GM12878 (cell line): ENCODE data around the gene ZMIZ1. TPM values are rescaled to one million over a fixed set of nuclear protein-coding genes. Genes with fewer than 3 reads are reported as not detected.

Experiments
- ATAC-seq: fragments of 200-7000 bp; cut with Tn5 transposase; 3 replicates; pipeline ENCODE4 v1.9.1; 2020; ENCODE audit warnings: mild to moderate bottlenecking, moderate library complexity
- BruUV-seq: library from RNA; stranded (reverse); fragments of 400-500 nt; replicated peaks from 2 replicates; lab custom pipeline; 2021; lab: Mats Ljungman, UMichigan
- CTCF ChIA-PET: fragments of 300-600 bp; sonication (Branson Sonifier 250); formaldehyde crosslinking; extraction: SDS; loops from one replicate; lab custom pipeline; 2021; ENCODE audit warnings: inconsistent platforms; lab: Yijun Ruan, JAX
- POLR2A ChIA-PET: fragments of 350-600 bp; formaldehyde crosslinking; extraction: SDS; loops from one replicate; lab custom pipeline; 2021; ENCODE audit warnings: inconsistent platforms; lab: Charles Lee
- RAD21 ChIA-PET: fragments of 300-600 bp; sonication (Branson Sonifier 250); formaldehyde crosslinking; loops from one replicate; lab custom pipeline; 2023; ENCODE audit warnings: antibody characterized with exemption; ENCODE audit not compliant: unreplicated experiment; lab: Charles Lee
- SMC1A ChIA-PET: fragments of 300-600 bp; sonication (Branson Sonifier 250); formaldehyde crosslinking; loops from one replicate; lab custom pipeline; 2023; ENCODE audit not compliant: unreplicated experiment, uncharacterized antibody; lab: Charles Lee
- DNase-seq: peaks from one replicate; pipeline ENCODE4 v3.0.0-alpha.2; 2011; ENCODE audit warnings: low read depth, low spot score
- FAIRE-seq: peaks from 3 replicates; lab custom pipeline; 2011; peaks lifted over from hg19 to GRCh38; lab: Jason Lieb, UNC
- H2AFZ ChIP-seq: 2 replicates; pipeline ENCODE4 v1.6.0; 2011; ENCODE audit warnings: low read depth, low read length, control low read depth; ENCODE audit not compliant: control insufficient read depth
- H3K27ac ChIP-seq: 2 replicates; pipeline ENCODE4 v1.5.1; 2011; ENCODE audit warnings: control low read depth; ENCODE audit not compliant: control insufficient read depth, insufficient read depth
- H3K27me3 ChIP-seq, 2 experiments: replicated peaks in 1 of 2; 2 replicates each; pipeline versions ENCODE4 v1.6.0 to v1.6.1; 2011; ENCODE audit warnings: low read length in 1 of 2; ENCODE audit not compliant: control insufficient read depth in 2 of 2, insufficient read depth in 2 of 2
- H3K36me3 ChIP-seq, 2 experiments: 2 replicates each; pipeline ENCODE4 v1.5.1; 2011; ENCODE audit warnings: low read length in 1 of 2; ENCODE audit not compliant: control insufficient read depth in 2 of 2, insufficient read depth in 2 of 2
- H3K4me1 ChIP-seq: 2 replicates; pipeline ENCODE4 v1.6.1; 2011; ENCODE audit warnings: mild to moderate bottlenecking, low read length, moderate library complexity, mixed read lengths; ENCODE audit not compliant: control insufficient read depth, insufficient read depth
- H3K4me2 ChIP-seq: 2 replicates; pipeline ENCODE4 v1.6.0; 2011; ENCODE audit warnings: control low read depth; ENCODE audit not compliant: control insufficient read depth, insufficient read depth
- H3K4me3 ChIP-seq: fragments of 200-600 bp; sonication (generic); 2 replicates; pipeline ENCODE4 v1.5.1; 2016
- H3K79me2 ChIP-seq: 2 replicates; pipeline ENCODE4 v1.6.0; 2011; ENCODE audit warnings: low read length; ENCODE audit not compliant: control insufficient read depth, insufficient read depth
- H3K9ac ChIP-seq: 2 replicates; pipeline ENCODE4 v1.8.0; 2011; ENCODE audit warnings: low read length, control low read depth, mixed read lengths; ENCODE audit not compliant: control insufficient read depth, insufficient read depth
- H3K9me3 ChIP-seq: replicated peaks from 3 replicates; pipeline ENCODE4 v1.5.1; 2011; ENCODE audit warnings: mild to moderate bottlenecking, low read length; ENCODE audit not compliant: control insufficient read depth, insufficient read depth
- H4K20me1 ChIP-seq: 2 replicates; pipeline ENCODE4 v1.6.0; 2011; ENCODE audit not compliant: control insufficient read depth, insufficient read depth
- ASH2L ChIP-seq: fragments of 300-600, 200-600 bp; sonication (generic); IDR thresholded peaks from 2 replicates; pipeline ENCODE4 v1.6.1; 2017; ENCODE audit warnings: low read depth, mild to moderate bottlenecking, borderline replicate concordance
- CHD2 ChIP-seq: IDR thresholded peaks from 2 replicates; pipeline ENCODE4 v1.6.1; 2011; ENCODE audit warnings: low read depth, low read length, improper control_type of control experiment, borderline replicate concordance
- DPF2 ChIP-seq: fragments of 450-650 bp; IDR thresholded peaks from 2 replicates; pipeline ENCODE4 v1.6.1; 2017; ENCODE audit warnings: mild to moderate bottlenecking
- JUND ChIP-seq: IDR thresholded peaks from 2 replicates; pipeline ENCODE4 v1.6.1; 2012; ENCODE audit warnings: low read depth, mild to moderate bottlenecking, low read length, improper control_type of control experiment, moderate library complexity
- SMARCA5 ChIP-seq: fragments of 450-650 bp; IDR thresholded peaks from 2 replicates; pipeline ENCODE4 v1.6.1; 2017; ENCODE audit warnings: mild to moderate bottlenecking
- ZZZ3 ChIP-seq: IDR thresholded peaks from 2 replicates; pipeline ENCODE4 v1.6.1; 2011; ENCODE audit warnings: low read depth; ENCODE audit not compliant: control insufficient read depth, insufficient read length
- WGBS: methylation state at CpG from one replicate; pipeline ENCODE4 v1.1.6; 2016; ENCODE audit warnings: low lambda C conversion rate; ENCODE audit not compliant: insufficient replicate concordance, insufficient coverage; ENCODE audit errors: missing lambda C conversion rate; 5-methylcytosine and 5-hydroxymethylcytosine counted together
- in situ Hi-C: fragments of 300-500 bp; cut with MboI; formaldehyde crosslinking; loops from 9 replicates; pipeline ENCODE4 v1.14.3; 2018; ENCODE audit warnings: mixed read lengths
- intact Hi-C: fragments of 100-400 bp; cut with micrococcal nuclease; formaldehyde crosslinking; loops from one replicate; pipeline ENCODE4 v1.14.2; 2022; ENCODE audit not compliant: unreplicated experiment
- polyA plus RNA-seq, 11 experiments: library from polyadenylated mRNA; depleted of rRNA in 4 of 11; unstranded in 6 of 11; stranded (reverse) in 5 of 11; fragments of >200 nt; fragmentation: Nextera tagmentation in 4 of 11; fragmentation: Illumina TruSeq in 1 of 11; extraction: Ambion mirVana in 4 of 11; extraction: Trizol in 1 of 11; gene quantifications; 1 replicate in 1 of 11; 2 replicates in 10 of 11; pipeline versions ENCODE4 v1.2.1 to v1.2.3, GENCODE V29; 2011 to 2016; ENCODE audit warnings: inconsistent platforms in 2 of 11, missing spikeins in 2 of 11, low read depth in 1 of 11
- total RNA-seq, 4 experiments: library from RNA; depleted of rRNA in 3 of 4; stranded (reverse); fragments of >200 nt in 3 of 4; fragmentation: Illumina TruSeq in 1 of 4; extraction: Trizol in 1 of 4; gene quantifications; 2 replicates each; pipeline versions ENCODE4 v1.2.1 to v1.2.3, GENCODE V29; 2013 to 2021
- TF ChIP-seq, protein P1 (sequence below): fragments of 450-650 bp; formaldehyde crosslinking; IDR thresholded peaks from 2 replicates; pipeline ENCODE4 v1.5.0; 2022; ENCODE audit warnings: mild to moderate bottlenecking, missing genetic modification characterization
- TF ChIP-seq, protein P2 (sequence below): IDR thresholded peaks from 2 replicates; pipeline ENCODE4 v1.6.1; 2012; ENCODE audit warnings: improper control_type of control experiment, low read depth, low read length; ENCODE audit not compliant: insufficient replicate concordance

The ZMIZ1 gene
- total and polyA plus RNA-seq, 10 of the 15 experiments (the other 5 are each of a cell fraction or from before 2014, with no cell fraction given): 3.1 to 82.3 (median 14.9) TPM

DNA sequence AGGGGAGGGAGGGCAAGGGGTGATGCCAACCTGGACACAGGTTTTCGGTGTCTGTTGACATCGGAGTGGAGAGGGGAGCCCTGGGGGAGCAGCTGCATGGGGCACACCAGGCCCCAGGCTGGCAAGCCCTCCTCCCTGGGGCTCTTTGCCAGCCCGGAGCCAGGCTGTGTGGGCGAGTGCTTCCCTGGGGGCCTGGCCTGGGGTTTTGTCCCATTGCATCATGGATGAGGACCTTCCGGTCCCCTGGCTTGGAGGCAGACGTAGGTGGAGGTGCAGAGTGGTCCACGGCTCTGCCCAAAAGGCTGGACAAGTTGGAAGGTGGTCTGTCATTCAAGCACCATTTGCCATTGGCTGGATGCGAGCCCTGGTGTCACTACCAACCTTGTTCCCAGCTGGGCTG is 34.8 kb downstream of the ZMIZ1 start:
- RAD21 ChIA-PET: no interaction called here
- intact Hi-C loops: no loop called here
- TF ChIP-seq, protein P1, sequence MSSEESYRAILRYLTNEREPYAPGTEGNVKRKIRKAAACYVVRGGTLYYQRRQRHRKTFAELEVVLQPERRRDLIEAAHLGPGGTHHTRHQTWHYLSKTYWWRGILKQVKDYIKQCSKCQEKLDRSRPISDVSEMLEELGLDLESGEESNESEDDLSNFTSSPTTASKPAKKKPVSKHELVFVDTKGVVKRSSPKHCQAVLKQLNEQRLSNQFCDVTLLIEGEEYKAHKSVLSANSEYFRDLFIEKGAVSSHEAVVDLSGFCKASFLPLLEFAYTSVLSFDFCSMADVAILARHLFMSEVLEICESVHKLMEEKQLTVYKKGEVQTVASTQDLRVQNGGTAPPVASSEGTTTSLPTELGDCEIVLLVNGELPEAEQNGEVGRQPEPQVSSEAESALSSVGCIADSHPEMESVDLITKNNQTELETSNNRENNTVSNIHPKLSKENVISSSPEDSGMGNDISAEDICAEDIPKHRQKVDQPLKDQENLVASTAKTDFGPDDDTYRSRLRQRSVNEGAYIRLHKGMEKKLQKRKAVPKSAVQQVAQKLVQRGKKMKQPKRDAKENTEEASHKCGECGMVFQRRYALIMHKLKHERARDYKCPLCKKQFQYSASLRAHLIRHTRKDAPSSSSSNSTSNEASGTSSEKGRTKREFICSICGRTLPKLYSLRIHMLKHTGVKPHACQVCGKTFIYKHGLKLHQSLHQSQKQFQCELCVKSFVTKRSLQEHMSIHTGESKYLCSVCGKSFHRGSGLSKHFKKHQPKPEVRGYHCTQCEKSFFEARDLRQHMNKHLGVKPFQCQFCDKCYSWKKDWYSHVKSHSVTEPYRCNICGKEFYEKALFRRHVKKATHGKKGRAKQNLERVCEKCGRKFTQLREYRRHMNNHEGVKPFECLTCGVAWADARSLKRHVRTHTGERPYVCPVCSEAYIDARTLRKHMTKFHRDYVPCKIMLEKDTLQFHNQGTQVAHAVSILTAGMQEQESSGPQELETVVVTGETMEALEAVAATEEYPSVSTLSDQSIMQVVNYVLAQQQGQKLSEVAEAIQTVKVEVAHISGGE (CRISPR knock-in tag): no peak
- no peak for TF ChIP-seq CHD2
- TF ChIP-seq DPF2: no peak
- TF ChIP-seq ZZZ3: no peak
- TF ChIP-seq ASH2L: no peak
- TF ChIP-seq SMARCA5: no peak
- TF ChIP-seq JUND: no peak
- TF ChIP-seq, protein P2, sequence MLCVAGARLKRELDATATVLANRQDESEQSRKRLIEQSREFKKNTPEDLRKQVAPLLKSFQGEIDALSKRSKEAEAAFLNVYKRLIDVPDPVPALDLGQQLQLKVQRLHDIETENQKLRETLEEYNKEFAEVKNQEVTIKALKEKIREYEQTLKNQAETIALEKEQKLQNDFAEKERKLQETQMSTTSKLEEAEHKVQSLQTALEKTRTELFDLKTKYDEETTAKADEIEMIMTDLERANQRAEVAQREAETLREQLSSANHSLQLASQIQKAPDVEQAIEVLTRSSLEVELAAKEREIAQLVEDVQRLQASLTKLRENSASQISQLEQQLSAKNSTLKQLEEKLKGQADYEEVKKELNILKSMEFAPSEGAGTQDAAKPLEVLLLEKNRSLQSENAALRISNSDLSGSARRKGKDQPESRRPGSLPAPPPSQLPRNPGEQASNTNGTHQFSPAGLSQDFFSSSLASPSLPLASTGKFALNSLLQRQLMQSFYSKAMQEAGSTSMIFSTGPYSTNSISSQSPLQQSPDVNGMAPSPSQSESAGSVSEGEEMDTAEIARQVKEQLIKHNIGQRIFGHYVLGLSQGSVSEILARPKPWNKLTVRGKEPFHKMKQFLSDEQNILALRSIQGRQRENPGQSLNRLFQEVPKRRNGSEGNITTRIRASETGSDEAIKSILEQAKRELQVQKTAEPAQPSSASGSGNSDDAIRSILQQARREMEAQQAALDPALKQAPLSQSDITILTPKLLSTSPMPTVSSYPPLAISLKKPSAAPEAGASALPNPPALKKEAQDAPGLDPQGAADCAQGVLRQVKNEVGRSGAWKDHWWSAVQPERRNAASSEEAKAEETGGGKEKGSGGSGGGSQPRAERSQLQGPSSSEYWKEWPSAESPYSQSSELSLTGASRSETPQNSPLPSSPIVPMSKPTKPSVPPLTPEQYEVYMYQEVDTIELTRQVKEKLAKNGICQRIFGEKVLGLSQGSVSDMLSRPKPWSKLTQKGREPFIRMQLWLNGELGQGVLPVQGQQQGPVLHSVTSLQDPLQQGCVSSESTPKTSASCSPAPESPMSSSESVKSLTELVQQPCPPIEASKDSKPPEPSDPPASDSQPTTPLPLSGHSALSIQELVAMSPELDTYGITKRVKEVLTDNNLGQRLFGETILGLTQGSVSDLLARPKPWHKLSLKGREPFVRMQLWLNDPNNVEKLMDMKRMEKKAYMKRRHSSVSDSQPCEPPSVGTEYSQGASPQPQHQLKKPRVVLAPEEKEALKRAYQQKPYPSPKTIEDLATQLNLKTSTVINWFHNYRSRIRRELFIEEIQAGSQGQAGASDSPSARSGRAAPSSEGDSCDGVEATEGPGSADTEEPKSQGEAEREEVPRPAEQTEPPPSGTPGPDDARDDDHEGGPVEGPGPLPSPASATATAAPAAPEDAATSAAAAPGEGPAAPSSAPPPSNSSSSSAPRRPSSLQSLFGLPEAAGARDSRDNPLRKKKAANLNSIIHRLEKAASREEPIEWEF: no peak
- Histone ChIP-seq H3K27ac (no peak overlapping the region), H3K36me3 (no peaks in the 10 kb centered on the region), H3K27me3 (no peaks in the 10 kb centered on the region; a peak in 1 of 4 replicates), H4K20me1 (peaks cover 4% of the 10 kb centered on the region; the same call in 1 of the 2 replicates), H3K4me2 (no peak overlapping the region), H3K79me2 (no peaks in the 10 kb centered on the region), H3K9me3 (no peaks in the 10 kb centered on the region), H3K4me3 (no peak overlapping the region), H3K4me1 (peaks cover 33% of the 10 kb centered on the region), H2AFZ (no peak overlapping the region), H3K9ac (no peak overlapping the region)
- SMC1A ChIA-PET: no interaction called here
- WGBS: 12% methylated on average over 8 of the region's 8 CpGs
- FAIRE-seq (no peak), ATAC-seq (no peak), DNase-seq (no peak)
- in situ Hi-C loops: no loop called here
- no TSS peak for BruUV-seq
- CTCF ChIA-PET: no interaction called here
- POLR2A ChIA-PET: no interaction called here
